ENCODE data around the gene BEST3. TPM values are rescaled to one million over a fixed set of nuclear protein-coding genes. Genes with fewer than 3 reads are reported as not detected.

Gene BEST3
- total and polyA plus RNA-seq, 2 donors (not counting 1 experiment from before 2014, with no cell fraction given): not detected

GRCh38 chr12:69688021-69688420 lies 11.1 kb downstream of the BEST3 start:
- Mint-ChIP-seq H3K27me3 (peaks cover 47% of the 10 kb centered on the region), H3K4me3 (no peak overlapping the region), H3K9me3 (ENCODE audit: insufficient read depth) (no peaks in the 10 kb centered on the region), H3K27ac (no peak overlapping the region), H3K4me1 (no peaks in the 10 kb centered on the region)
- Histone ChIP-seq H3K36me3 (replicated peaks in 1 of 2; ENCODE audit: control extremely low read depth in 1 of 2, control insufficient read depth in 1 of 2, extremely low read depth in 1 of 2, insufficient read depth in 2 of 2, low read length in 1 of 2) (no peaks in the 10 kb centered on the region), H3K9me3 (ENCODE audit: control extremely low read depth in 1 of 3, control insufficient read depth in 2 of 3, insufficient read depth in 1 of 3, low read length in 2 of 3) (no peaks in the 10 kb centered on the region), H3K4me1 (ENCODE audit: control insufficient read depth in 2 of 2, insufficient read depth in 2 of 2, low read length in 2 of 2) (no peaks in the 10 kb centered on the region), H3K4me2 (replicated peaks; ENCODE audit: low read depth, low read length, poor library complexity, severe bottlenecking) (no peak overlapping the region), H3K4me3 (ENCODE audit: control extremely low read depth in 1 of 5, extremely low read depth in 1 of 5, insufficient read depth in 1 of 5, low read depth in 2 of 5, low read length in 4 of 5) (no peak overlapping the region), H3K9ac (ENCODE audit: low read length) (no peak overlapping the region), H3K27ac (ENCODE audit: low read length in 2 of 2) (no peak overlapping the region), H3K79me2 (ENCODE audit: control insufficient read depth, insufficient read depth, low read length) (no peaks in the 10 kb centered on the region), H3K27me3 (replicated peaks in 1 of 4; ENCODE audit: control extremely low read depth in 1 of 4, control insufficient read depth in 3 of 4, insufficient read depth in 4 of 4, low read length in 3 of 4) (no peaks in the 10 kb centered on the region), H4K20me1 (ENCODE audit: control insufficient read depth, insufficient read depth, low read length, poor library complexity, severe bottlenecking) (no peaks in the 10 kb centered on the region), H2AFZ (ENCODE audit: insufficient read depth, low read depth, low read length, poor library complexity, severe bottlenecking) (no peak overlapping the region)
- ATAC-seq (ENCODE audit: low read depth) (no peak), DNase-seq (no peak)
- WGBS (ENCODE audit: insufficient coverage): no CpG with 5 or more reads among the region's 1 CpG
- POLR2A ChIA-PET: no interaction called here
- intact Hi-C loops (cut with micrococcal nuclease): no loop called here
- CTCF ChIA-PET: no interaction called here
- no peak for TF ChIP-seq EZH2 (IDR thresholded peaks at IDR 0.05; ENCODE audit: borderline replicate concordance, insufficient read depth, low read depth, low read length, poor library complexity, severe bottlenecking)
- TF ChIP-seq, protein P1, sequence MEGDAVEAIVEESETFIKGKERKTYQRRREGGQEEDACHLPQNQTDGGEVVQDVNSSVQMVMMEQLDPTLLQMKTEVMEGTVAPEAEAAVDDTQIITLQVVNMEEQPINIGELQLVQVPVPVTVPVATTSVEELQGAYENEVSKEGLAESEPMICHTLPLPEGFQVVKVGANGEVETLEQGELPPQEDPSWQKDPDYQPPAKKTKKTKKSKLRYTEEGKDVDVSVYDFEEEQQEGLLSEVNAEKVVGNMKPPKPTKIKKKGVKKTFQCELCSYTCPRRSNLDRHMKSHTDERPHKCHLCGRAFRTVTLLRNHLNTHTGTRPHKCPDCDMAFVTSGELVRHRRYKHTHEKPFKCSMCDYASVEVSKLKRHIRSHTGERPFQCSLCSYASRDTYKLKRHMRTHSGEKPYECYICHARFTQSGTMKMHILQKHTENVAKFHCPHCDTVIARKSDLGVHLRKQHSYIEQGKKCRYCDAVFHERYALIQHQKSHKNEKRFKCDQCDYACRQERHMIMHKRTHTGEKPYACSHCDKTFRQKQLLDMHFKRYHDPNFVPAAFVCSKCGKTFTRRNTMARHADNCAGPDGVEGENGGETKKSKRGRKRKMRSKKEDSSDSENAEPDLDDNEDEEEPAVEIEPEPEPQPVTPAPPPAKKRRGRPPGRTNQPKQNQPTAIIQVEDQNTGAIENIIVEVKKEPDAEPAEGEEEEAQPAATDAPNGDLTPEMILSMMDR (IDR thresholded peaks at IDR 0.05): no peak

DNA sequence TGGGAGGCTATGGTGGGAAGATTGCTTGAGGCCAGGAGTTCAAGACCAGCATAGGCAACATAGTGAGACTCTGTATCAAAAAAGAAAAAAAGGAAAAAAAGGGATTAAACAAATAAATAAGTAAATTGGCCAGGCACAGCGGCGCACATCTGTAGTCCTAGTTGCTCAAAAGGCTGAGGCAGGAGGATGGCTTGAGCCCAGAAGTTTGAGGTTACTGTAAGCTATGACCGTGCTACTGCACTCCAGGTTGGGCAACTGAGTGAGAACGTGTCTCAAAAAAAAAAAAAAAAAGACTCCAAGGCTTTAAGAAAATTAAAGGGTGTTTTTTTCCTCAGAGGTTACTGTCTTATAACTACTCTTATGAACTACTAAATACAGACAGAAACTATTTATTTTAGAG lies 11.7 kb downstream of the BEST3 start:
- CTCF ChIA-PET: no interaction called here
- POLR2A ChIA-PET: no interaction called here
- 68% methylated on average over 2 of the region's 4 CpGs for WGBS (ENCODE audit: insufficient coverage)
- H2AFZ ChIP-seq (ENCODE audit: insufficient read depth, low read depth, low read length, poor library complexity, severe bottlenecking): no peak overlapping the region
- peaks cover 47% of the 10 kb centered on the region for H3K27me3 Mint-ChIP-seq
- no peak overlapping the region for H3K4me3 ChIP-seq (ENCODE audit: control extremely low read depth in 1 of 5, extremely low read depth in 1 of 5, insufficient read depth in 1 of 5, low read depth in 2 of 5, low read length in 4 of 5)
- ATAC-seq (ENCODE audit: low read depth) (no peak), DNase-seq (no peak)
- H3K4me1 Mint-ChIP-seq: no peaks in the 10 kb centered on the region
- intact Hi-C loops (cut with micrococcal nuclease): no loop called here
- H3K36me3 ChIP-seq (replicated peaks in 1 of 2; ENCODE audit: control extremely low read depth in 1 of 2, control insufficient read depth in 1 of 2, extremely low read depth in 1 of 2, insufficient read depth in 2 of 2, low read length in 1 of 2): no peaks in the 10 kb centered on the region
- H3K4me2 ChIP-seq (replicated peaks; ENCODE audit: low read depth, low read length, poor library complexity, severe bottlenecking): no peak overlapping the region
- no peak overlapping the region for H3K27ac Mint-ChIP-seq
- H3K9ac ChIP-seq (ENCODE audit: low read length): no peak overlapping the region
- H4K20me1 ChIP-seq (ENCODE audit: control insufficient read depth, insufficient read depth, low read length, poor library complexity, severe bottlenecking): no peaks in the 10 kb centered on the region
- no peak overlapping the region for H3K27ac ChIP-seq (ENCODE audit: low read length in 2 of 2)
- TF ChIP-seq, protein P1 (IDR thresholded peaks at IDR 0.05): no peak
- no peak for TF ChIP-seq EZH2 (IDR thresholded peaks at IDR 0.05; ENCODE audit: borderline replicate concordance, insufficient read depth, low read depth, low read length, poor library complexity, severe bottlenecking)
- no peaks in the 10 kb centered on the region for H3K79me2 ChIP-seq (ENCODE audit: control insufficient read depth, insufficient read depth, low read length)
- H3K27me3 ChIP-seq (replicated peaks in 1 of 4; ENCODE audit: control extremely low read depth in 1 of 4, control insufficient read depth in 3 of 4, insufficient read depth in 4 of 4, low read length in 3 of 4): no peaks in the 10 kb centered on the region
- H3K9me3 ChIP-seq (ENCODE audit: control extremely low read depth in 1 of 3, control insufficient read depth in 2 of 3, insufficient read depth in 1 of 3, low read length in 2 of 3): no peaks in the 10 kb centered on the region
- H3K4me1 ChIP-seq (ENCODE audit: control insufficient read depth in 2 of 2, insufficient read depth in 2 of 2, low read length in 2 of 2): no peaks in the 10 kb centered on the region
- H3K9me3 Mint-ChIP-seq (ENCODE audit: insufficient read depth): no peaks in the 10 kb centered on the region
- no peak overlapping the region for H3K4me3 Mint-ChIP-seq
